Ovary (tissue), 9 donors: ENCODE data around the gene AFAP1. TPM values are rescaled to one million over a fixed set of nuclear protein-coding genes. Genes with fewer than 3 reads are reported as not detected.
A peak's percentile ranks its signal among the peaks of the same experiment; 100 is the strongest.
"Not testable (repeated sequence)": the region's sequence is repeated elsewhere in the genome, so short reads cannot be mapped to it uniquely, and the experiment has no call there.

Source experiments
- DNase-seq, 5 donors: peaks; one replicate each; pipeline ENCODE4 v3.0.0-alpha.2; 2019 to 2020
- H3K27ac ChIP-seq, 2 donors: fragments of 200-600 bp; one replicate each; pipeline versions ENCODE4 v1.5.1 to v1.8.0; 2019 to 2022
- H3K27me3 ChIP-seq: fragments of 200-600 bp; one replicate; pipeline ENCODE4 v1.8.0; 2022
- H3K36me3 ChIP-seq: fragments of 200-600 bp; sonication (generic); one replicate; pipeline ENCODE4 v1.5.1; 2019
- H3K4me1 ChIP-seq: one replicate; pipeline ENCODE4 v1.8.1; 2013; ENCODE audit warnings: mild to moderate bottlenecking, moderate library complexity; ENCODE audit not compliant: insufficient read depth
- H3K4me3 ChIP-seq: fragments of 200-600 bp; sonication (generic); one replicate; pipeline ENCODE4 v1.5.1; 2017
- H3K9me3 ChIP-seq, 2 donors: fragments of 200-600 bp in 1 of 2; sonication (generic) in 1 of 2; one replicate each; pipeline versions ENCODE4 v1.5.1 to v1.8.1; 2013 to 2019; ENCODE audit warnings: mild to moderate bottlenecking in 1 of 2, moderate library complexity in 1 of 2
- CTCF ChIP-seq, 3 donors: fragments of 450-650 bp in 2 of 3; fragments of 200-600 bp in 1 of 3; IDR thresholded peaks; one replicate each; pipeline versions ENCODE4 v1.5.1 to v1.8.0; 2016 to 2022; ENCODE audit warnings: antibody characterized with exemption in 3 of 3, mild to moderate bottlenecking in 1 of 3
- EP300 ChIP-seq: sonication (generic); formaldehyde crosslinking; IDR thresholded peaks from one replicate; pipeline ENCODE4 v1.6.1; 2017; ENCODE audit warnings: antibody characterized with exemption
- POLR2A ChIP-seq: fragments of 450-650 bp; IDR thresholded peaks from one replicate; pipeline ENCODE4 v1.6.1; 2017; ENCODE audit warnings: antibody characterized with exemption, mild to moderate bottlenecking, moderate library complexity
- WGBS, 3 donors: extraction: QIAGEN DNeasy Blood & Tissue Kit in 1 of 3; methylation state at CpG; one replicate each; pipeline versions ENCODE4 v1.1.5 to v1.1.7; 2013 to 2017; 5-methylcytosine and 5-hydroxymethylcytosine counted together
- intact Hi-C, 4 donors: fragments of 100-400 bp; cut with DNase I; formaldehyde crosslinking; loops; one replicate each; pipeline versions ENCODE4 v1.11.0 to v1.15.1; 2022 to 2023
- polyA plus RNA-seq, 2 donors: library from polyadenylated mRNA; stranded (reverse); fragments of 200-250 nt in 1 of 2; fragments of 350-450 nt in 1 of 2; fragmentation: Illumina TruSeq in 1 of 2; extraction: RNeasy Lipid Tissue Mini Kit (QIAGEN cat#74804) in 1 of 2; gene quantifications; one replicate each; pipeline ENCODE4 v1.2.3, GENCODE V29; 2013 to 2014
- total RNA-seq, 7 donors: library from RNA; depleted of rRNA in 2 of 7; stranded (reverse); fragments of >200 nt in 2 of 7; fragmentation: NEBNext Ultra II Directional in 3 of 7; extraction: Animal tissue kit (Norgen Biotek cat#: 25700) in 3 of 7; gene quantifications; one replicate each; pipeline versions ENCODE4 v1.1.0 to v1.2.4, GENCODE V29; 2016 to 2023
- donor health status: DM: no; HTN: no; CAD: no; lungs with moderate emphysema.
- donor health status: DM: no; HTN: no; CAD: no.
- donor health status: Bipolar disorder and iron deficiency.
- donor health status: DM: yes; HTN: yes; CAD: no.
- donor health status: DM: no; HTN: no; CAD: no.
- donor health status: DM: yes; HTN: yes; CAD: no.

The AFAP1 gene
- total and polyA plus RNA-seq, 9 donors: 8.6 to 42.3 (median 23.0) TPM

- Histone ChIP-seq H3K36me3 (no peaks in the 10 kb centered on the region), H3K27me3 (no peaks in the 10 kb centered on the region), H3K9me3 (no peaks in the 10 kb centered on the region), H3K4me1 (peaks cover 3% of the 10 kb centered on the region), H3K4me3 (no peak overlapping the region), H3K27ac (no peak overlapping the region)
- WGBS, 3 donors: 80 to 84% (median 82%) methylated on average over 4 of the region's 4 CpGs
- DNase-seq: no peak
- TF ChIP-seq POLR2A: no peak
- TF ChIP-seq CTCF (IDR thresholded peaks at IDR 0.05): no peak
- TF ChIP-seq EP300: no peak
- intact Hi-C loops: no loop called here
Measured at GRCh38 chr4:7949759-7950158, 10.1 kb upstream of the AFAP1 start.

- WGBS, 3 donors: 60 to 77% (median 64%) methylated on average over 4 of the region's 4 CpGs
Measured at GRCh38 chr4:7947927-7948326, 8.3 kb upstream of the AFAP1 start.

GRCh38 chr4:7945709-7946380 lies 6.2 kb upstream of the AFAP1 start:
- no peak overlapping the region for H3K27ac ChIP-seq
- intact Hi-C loops: no loop called here
- H3K4me1 ChIP-seq: peaks cover 3% of the 10 kb centered on the region
- no peaks in the 10 kb centered on the region for H3K36me3 ChIP-seq
- DNase-seq: peak in 2 of 5 donors; percentile 31 to 62
- H3K4me3 ChIP-seq: no peak overlapping the region
- H3K27me3 ChIP-seq: no peaks in the 10 kb centered on the region
- H3K9me3 ChIP-seq: no peaks in the 10 kb centered on the region
- TF ChIP-seq CTCF (IDR thresholded peaks at IDR 0.05): no peak
- TF ChIP-seq POLR2A: no peak
- TF ChIP-seq EP300: no peak
- 38 to 48% (median 40%) methylated on average over 14 of the region's 14 CpGs for WGBS, 3 donors

More at GRCh38 chr4:7947927-7948326, 8.3 kb upstream of the AFAP1 start:
- TF ChIP-seq POLR2A (no peak), CTCF (IDR thresholded peaks at IDR 0.05) (no peak), EP300 (no peak)
- Histone ChIP-seq H3K4me1 (peaks cover 3% of the 10 kb centered on the region), H3K27ac (no peak overlapping the region), H3K27me3 (no peaks in the 10 kb centered on the region), H3K9me3 (no peaks in the 10 kb centered on the region), H3K4me3 (no peak overlapping the region), H3K36me3 (no peaks in the 10 kb centered on the region)
- DNase-seq: no peak
- intact Hi-C loops: no loop called here

GRCh38 chr4:7944599-7945220 lies 5.0 kb upstream of the AFAP1 start:
- Histone ChIP-seq H3K4me3 (no peak overlapping the region), H3K9me3 (no peaks in the 10 kb centered on the region), H3K36me3 (no peaks in the 10 kb centered on the region), H3K27ac (no peak overlapping the region), H3K4me1 (peaks cover 3% of the 10 kb centered on the region), H3K27me3 (no peaks in the 10 kb centered on the region)
- intact Hi-C loops: no loop called here
- TF ChIP-seq EP300 (no peak), CTCF (IDR thresholded peaks at IDR 0.05) (no peak), POLR2A (no peak)
- 82 to 83% (median 82%) methylated on average over 5 of the region's 5 CpGs for WGBS, 3 donors
- no peak for DNase-seq

- DNase-seq, H3K27ac ChIP-seq, H3K4me3 ChIP-seq, H3K4me1 ChIP-seq, H3K27me3 ChIP-seq, H3K36me3 ChIP-seq, H3K9me3 ChIP-seq, intact Hi-C loops: not testable (repeated sequence)
- WGBS, 3 donors: 94 to 96% (median 95%) methylated on average over 4 of the region's 4 CpGs
Measured at GRCh38 chr4:7943688-7944087, 4.0 kb upstream of the AFAP1 start.
